Astrocyte (in vitro differentiated cells and primary cell): ENCODE results near the gene TMC4. TPM values are rescaled to one million over a fixed set of nuclear protein-coding genes. Genes with fewer than 3 reads are reported as not detected.

Experiments
- DNase-seq: peaks from one replicate; pipeline ENCODE4 v3.0.0-alpha.2; 2010; ENCODE audit warnings: low read depth
- FAIRE-seq: peaks from 2 replicates; lab custom pipeline; 2011; peaks lifted over from hg19 to GRCh38; lab: Jason Lieb, UNC
- H2AFZ ChIP-seq: 2 replicates; pipeline ENCODE4 v1.6.0; 2012; ENCODE audit warnings: low read depth, low read length, inconsistent platforms
- H3K27ac ChIP-seq: 2 replicates; pipeline ENCODE4 v1.5.1; 2011; ENCODE audit warnings: low read depth, low read length, inconsistent platforms
- H3K27me3 ChIP-seq: 2 replicates; pipeline ENCODE4 v1.6.0; 2011; ENCODE audit warnings: low read length, inconsistent platforms; ENCODE audit not compliant: insufficient read depth
- H3K36me3 ChIP-seq: 2 replicates; pipeline ENCODE4 v1.5.1; 2011; ENCODE audit warnings: low read length, inconsistent platforms; ENCODE audit not compliant: insufficient read depth
- H3K4me1 ChIP-seq: 2 replicates; pipeline ENCODE4 v1.5.1; 2011; ENCODE audit warnings: low read length, inconsistent platforms; ENCODE audit not compliant: insufficient read depth
- H3K4me2 ChIP-seq: 2 replicates; pipeline ENCODE4 v1.6.0; 2012; ENCODE audit warnings: low read length, inconsistent platforms
- H3K4me3 ChIP-seq: 2 replicates; pipeline ENCODE4 v1.5.1; 2011; ENCODE audit warnings: low read depth, mild to moderate bottlenecking, low read length, inconsistent platforms; ENCODE audit not compliant: insufficient read depth
- H3K79me2 ChIP-seq: 2 replicates; pipeline ENCODE4 v1.6.0; 2012; ENCODE audit warnings: mild to moderate bottlenecking, low read length, inconsistent platforms; ENCODE audit not compliant: insufficient read depth
- H3K9ac ChIP-seq: 2 replicates; pipeline ENCODE4 v1.6.0; 2012; ENCODE audit warnings: mild to moderate bottlenecking, low read length, inconsistent platforms
- H3K9me3 ChIP-seq: 2 replicates; pipeline ENCODE4 v1.5.1; 2012; ENCODE audit warnings: low read depth, mild to moderate bottlenecking, low read length, inconsistent platforms; ENCODE audit not compliant: insufficient read depth
- H4K20me1 ChIP-seq: 2 replicates; pipeline ENCODE4 v1.6.0; 2012; ENCODE audit warnings: low read length, inconsistent platforms; ENCODE audit not compliant: insufficient read depth
- H3K27ac Mint-ChIP-seq: one replicate; pipeline ENCODE4 v1.8.0; 2021; ENCODE audit warnings: mild to moderate bottlenecking, mixed read lengths; ENCODE audit not compliant: unreplicated experiment
- H3K27me3 Mint-ChIP-seq: one replicate; pipeline ENCODE4 v1.8.0; 2021; ENCODE audit warnings: low read depth, mixed read lengths; ENCODE audit not compliant: unreplicated experiment
- H3K36me3 Mint-ChIP-seq: one replicate; pipeline ENCODE4 v1.8.0; 2021; ENCODE audit warnings: low read depth, mixed read lengths; ENCODE audit not compliant: unreplicated experiment
- H3K4me1 Mint-ChIP-seq: one replicate; pipeline ENCODE4 v1.8.0; 2021; ENCODE audit warnings: low read depth, mixed read lengths; ENCODE audit not compliant: unreplicated experiment
- H3K4me3 Mint-ChIP-seq: one replicate; pipeline ENCODE4 v1.8.0; 2021; ENCODE audit warnings: mild to moderate bottlenecking, moderate library complexity, mixed read lengths; ENCODE audit not compliant: unreplicated experiment
- H3K9me3 Mint-ChIP-seq: one replicate; pipeline ENCODE4 v1.8.0; 2021; ENCODE audit warnings: mild to moderate bottlenecking, mixed read lengths; ENCODE audit not compliant: unreplicated experiment
- EZH2 ChIP-seq: IDR thresholded peaks from 2 replicates; pipeline ENCODE4 v1.6.1; 2012; ENCODE audit warnings: mild to moderate bottlenecking, low read length, inconsistent platforms; ENCODE audit not compliant: insufficient read depth
- total RNA-seq: library from RNA; stranded (reverse); gene quantifications from 2 replicates; pipeline ENCODE4 v1.2.1, GENCODE V29; 2021
- TF ChIP-seq, protein P1 (sequence below): IDR thresholded peaks from 2 replicates; pipeline ENCODE4 v1.5.1; 2011; ENCODE audit warnings: low read depth, mild to moderate bottlenecking, inconsistent platforms, low read length, moderate library complexity; ENCODE audit not compliant: insufficient read depth

The TMC4 gene
- total RNA-seq, 1 donor from 2014 or later: 1.9 TPM

GRCh38 chr19:54164369-54165068, 8.4 kb downstream of the TMC4 start:
- H3K9ac ChIP-seq: no peak overlapping the region
- peak; percentile 25 for DNase-seq
- H3K36me3 Mint-ChIP-seq: peaks cover 6% of the 10 kb centered on the region
- H2AFZ ChIP-seq: peak overlapping the region; percentile 41
- peaks cover 10% of the 10 kb centered on the region for H3K27me3 Mint-ChIP-seq
- no peaks in the 10 kb centered on the region for H4K20me1 ChIP-seq
- peaks cover 7% of the 10 kb centered on the region for H3K9me3 Mint-ChIP-seq
- H3K4me1 Mint-ChIP-seq: peaks cover 7% of the 10 kb centered on the region
- H3K4me1 ChIP-seq: peaks cover 13% of the 10 kb centered on the region
- no peak overlapping the region for H3K27ac ChIP-seq
- H3K4me2 ChIP-seq: peak overlapping the region; percentile 71
- H3K9me3 ChIP-seq: no peaks in the 10 kb centered on the region
- no peak for TF ChIP-seq EZH2
- TF ChIP-seq, protein P1, sequence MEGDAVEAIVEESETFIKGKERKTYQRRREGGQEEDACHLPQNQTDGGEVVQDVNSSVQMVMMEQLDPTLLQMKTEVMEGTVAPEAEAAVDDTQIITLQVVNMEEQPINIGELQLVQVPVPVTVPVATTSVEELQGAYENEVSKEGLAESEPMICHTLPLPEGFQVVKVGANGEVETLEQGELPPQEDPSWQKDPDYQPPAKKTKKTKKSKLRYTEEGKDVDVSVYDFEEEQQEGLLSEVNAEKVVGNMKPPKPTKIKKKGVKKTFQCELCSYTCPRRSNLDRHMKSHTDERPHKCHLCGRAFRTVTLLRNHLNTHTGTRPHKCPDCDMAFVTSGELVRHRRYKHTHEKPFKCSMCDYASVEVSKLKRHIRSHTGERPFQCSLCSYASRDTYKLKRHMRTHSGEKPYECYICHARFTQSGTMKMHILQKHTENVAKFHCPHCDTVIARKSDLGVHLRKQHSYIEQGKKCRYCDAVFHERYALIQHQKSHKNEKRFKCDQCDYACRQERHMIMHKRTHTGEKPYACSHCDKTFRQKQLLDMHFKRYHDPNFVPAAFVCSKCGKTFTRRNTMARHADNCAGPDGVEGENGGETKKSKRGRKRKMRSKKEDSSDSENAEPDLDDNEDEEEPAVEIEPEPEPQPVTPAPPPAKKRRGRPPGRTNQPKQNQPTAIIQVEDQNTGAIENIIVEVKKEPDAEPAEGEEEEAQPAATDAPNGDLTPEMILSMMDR: no peak
- H3K79me2 ChIP-seq: no peaks in the 10 kb centered on the region
- no peaks in the 10 kb centered on the region for H3K27me3 ChIP-seq
- H3K36me3 ChIP-seq: no peaks in the 10 kb centered on the region
- FAIRE-seq: no peak
- H3K4me3 Mint-ChIP-seq: no peak overlapping the region
- no peak overlapping the region for H3K27ac Mint-ChIP-seq
- peak overlapping the region; percentile 23 for H3K4me3 ChIP-seq

GRCh38 chr19:54162884-54163283, 10.1 kb downstream of the TMC4 start:
- peaks cover 7% of the 10 kb centered on the region for H3K9me3 Mint-ChIP-seq
- peaks cover 22% of the 10 kb centered on the region for H3K4me1 ChIP-seq
- H3K4me1 Mint-ChIP-seq: peaks cover 7% of the 10 kb centered on the region
- H3K27me3 ChIP-seq: no peaks in the 10 kb centered on the region
- no peak overlapping the region for H2AFZ ChIP-seq
- peaks cover 10% of the 10 kb centered on the region for H3K27me3 Mint-ChIP-seq
- no peak for DNase-seq
- H3K4me3 ChIP-seq: no peak overlapping the region
- H3K79me2 ChIP-seq: peaks cover 11% of the 10 kb centered on the region
- no peak overlapping the region for H3K27ac Mint-ChIP-seq
- peaks cover 6% of the 10 kb centered on the region for H3K36me3 Mint-ChIP-seq
- H3K36me3 ChIP-seq: no peaks in the 10 kb centered on the region
- no peak overlapping the region for H3K4me3 Mint-ChIP-seq
- no peak for FAIRE-seq
- H4K20me1 ChIP-seq: no peaks in the 10 kb centered on the region
- TF ChIP-seq, protein P1: no peak
- TF ChIP-seq EZH2: no peak
- peak overlapping the region; percentile 73 for H3K4me2 ChIP-seq
- no peak overlapping the region for H3K9ac ChIP-seq
- no peak overlapping the region for H3K27ac ChIP-seq
- no peaks in the 10 kb centered on the region for H3K9me3 ChIP-seq

GRCh38 chr19:54162241-54162805, 10.6 kb downstream of the TMC4 start:
- H3K4me2 ChIP-seq: peak overlapping the region; percentile 73
- peak overlapping the region; percentile 52 for H2AFZ ChIP-seq
- Mint-ChIP-seq H3K4me1 (peaks cover 7% of the 10 kb centered on the region), H3K9me3 (peaks cover 7% of the 10 kb centered on the region), H3K27ac (no peak overlapping the region), H3K36me3 (peaks cover 6% of the 10 kb centered on the region), H3K27me3 (peaks cover 10% of the 10 kb centered on the region), H3K4me3 (peak overlapping the region; percentile 83)
- peak overlapping the region; percentile 42 for H3K4me3 ChIP-seq
- H4K20me1 ChIP-seq: no peaks in the 10 kb centered on the region
- H3K4me1 ChIP-seq: peaks cover 22% of the 10 kb centered on the region
- DNase-seq (peak; percentile 16), FAIRE-seq (no peak)
- TF ChIP-seq, protein P1: no peak
- TF ChIP-seq EZH2: no peak
- H3K9ac ChIP-seq: no peak overlapping the region
- H3K36me3 ChIP-seq: peaks cover 2% of the 10 kb centered on the region
- no peaks in the 10 kb centered on the region for H3K9me3 ChIP-seq
- H3K79me2 ChIP-seq: peaks cover 11% of the 10 kb centered on the region
- H3K27ac ChIP-seq: no peak overlapping the region
- H3K27me3 ChIP-seq: no peaks in the 10 kb centered on the region
